ENCODE data around the gene ADORA1.

GRCh38 chr1:203216274-203217138, 89.0 kb downstream of the ADORA1 start:
- TF ChIP-seq EZH2phosphoT487 (IDR thresholded peaks at IDR 0.05; ENCODE audit: borderline replicate concordance, low read depth, low read length) (no peak), CTCF (conservative IDR thresholded peaks at IDR 0.05; ENCODE audit: low read length) (peak; percentile 88)
